HCT116 (cell line): ENCODE data around the gene SOX9.

Source experiments
- CEBPB ChIP-seq: IDR thresholded peaks from 2 replicates; pipeline ENCODE4 v1.6.1; 2012; ENCODE audit warnings: low read depth
- EZH2 ChIP-seq: fragments of 200-600 bp; sonication (generic); IDR thresholded peaks from 2 replicates; pipeline ENCODE4 v1.6.1; 2017; ENCODE audit warnings: antibody characterized with exemption, mixed run types
- EZH2phosphoT487 ChIP-seq: fragments of 200-600 bp; IDR thresholded peaks from 2 replicates; pipeline ENCODE4 v1.6.1; 2018; ENCODE audit warnings: antibody characterized with exemption, borderline replicate concordance
- POLR2A ChIP-seq: IDR thresholded peaks from 2 replicates; pipeline ENCODE4 v1.7.0; 2011; ENCODE audit warnings: borderline replicate concordance; ENCODE audit not compliant: insufficient read depth, insufficient read length; ENCODE audit errors: extremely low read depth
- POLR2AphosphoS5 ChIP-seq: IDR thresholded peaks from 2 replicates; pipeline ENCODE4 v1.6.1; 2011; ENCODE audit warnings: mild to moderate bottlenecking, low read depth, low read length, moderate library complexity
- SIN3A ChIP-seq: IDR thresholded peaks from 2 replicates; pipeline ENCODE4 v1.6.1; 2012; ENCODE audit warnings: low read depth
- TF ChIP-seq, protein P1 (sequence below), 3 experiments: fragments of 200-600 bp in 1 of 3; sonication (generic) in 1 of 3; IDR thresholded peaks in 2 of 3; conservative IDR thresholded peaks in 1 of 3; 2 replicates each; pipeline ENCODE4 v1.5.1; 2012 to 2017; ENCODE audit warnings: low read depth in 2 of 3, low read length in 2 of 3, antibody characterized with exemption in 1 of 3, borderline replicate concordance in 1 of 3, control low read depth in 1 of 3, mild to moderate bottlenecking in 1 of 3, mixed read lengths in 1 of 3, mixed run types in 1 of 3, moderate library complexity in 1 of 3; ENCODE audit not compliant: insufficient read depth in 1 of 3
- TF ChIP-seq, protein P2 (sequence below): IDR thresholded peaks from 2 replicates; pipeline ENCODE4 v1.6.1; 2011; ENCODE audit warnings: mild to moderate bottlenecking, low read length, moderate library complexity; ENCODE audit not compliant: insufficient replicate concordance; ENCODE audit errors: extremely low read depth

DNA sequence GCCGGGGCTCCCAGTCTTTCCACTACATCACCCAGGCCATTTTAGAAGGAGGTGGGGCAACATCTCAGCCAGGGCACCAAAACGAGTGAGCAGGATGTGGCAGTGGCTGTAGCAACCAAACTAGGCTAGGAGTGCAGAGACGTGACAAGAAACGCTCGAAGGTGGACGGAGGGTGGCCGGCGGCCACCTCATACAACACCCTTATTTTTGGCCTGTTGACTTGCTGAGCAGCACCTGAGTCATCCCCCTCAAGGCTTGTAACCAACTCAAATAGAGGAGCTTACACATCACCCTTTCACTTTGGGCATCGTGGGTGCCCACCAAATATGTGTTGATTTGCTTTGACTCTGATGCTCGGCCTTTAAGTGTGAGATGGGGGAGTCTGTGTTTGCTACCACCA is 23.7 kb upstream of the SOX9 start:
- TF ChIP-seq, protein P1, sequence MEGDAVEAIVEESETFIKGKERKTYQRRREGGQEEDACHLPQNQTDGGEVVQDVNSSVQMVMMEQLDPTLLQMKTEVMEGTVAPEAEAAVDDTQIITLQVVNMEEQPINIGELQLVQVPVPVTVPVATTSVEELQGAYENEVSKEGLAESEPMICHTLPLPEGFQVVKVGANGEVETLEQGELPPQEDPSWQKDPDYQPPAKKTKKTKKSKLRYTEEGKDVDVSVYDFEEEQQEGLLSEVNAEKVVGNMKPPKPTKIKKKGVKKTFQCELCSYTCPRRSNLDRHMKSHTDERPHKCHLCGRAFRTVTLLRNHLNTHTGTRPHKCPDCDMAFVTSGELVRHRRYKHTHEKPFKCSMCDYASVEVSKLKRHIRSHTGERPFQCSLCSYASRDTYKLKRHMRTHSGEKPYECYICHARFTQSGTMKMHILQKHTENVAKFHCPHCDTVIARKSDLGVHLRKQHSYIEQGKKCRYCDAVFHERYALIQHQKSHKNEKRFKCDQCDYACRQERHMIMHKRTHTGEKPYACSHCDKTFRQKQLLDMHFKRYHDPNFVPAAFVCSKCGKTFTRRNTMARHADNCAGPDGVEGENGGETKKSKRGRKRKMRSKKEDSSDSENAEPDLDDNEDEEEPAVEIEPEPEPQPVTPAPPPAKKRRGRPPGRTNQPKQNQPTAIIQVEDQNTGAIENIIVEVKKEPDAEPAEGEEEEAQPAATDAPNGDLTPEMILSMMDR (IDR thresholded peaks at IDR 0.05 in 2 of 3, conservative IDR thresholded peaks at IDR 0.05 in 1 of 3; ENCODE audit: borderline replicate concordance in 1 of 3, insufficient read depth in 1 of 3, low read depth in 2 of 3, low read length in 2 of 3) = no peak
- no peak for TF ChIP-seq EZH2
- no peak for TF ChIP-seq POLR2AphosphoS5
- TF ChIP-seq POLR2A = no peak
- no peak for TF ChIP-seq CEBPB
- TF ChIP-seq, protein P2, sequence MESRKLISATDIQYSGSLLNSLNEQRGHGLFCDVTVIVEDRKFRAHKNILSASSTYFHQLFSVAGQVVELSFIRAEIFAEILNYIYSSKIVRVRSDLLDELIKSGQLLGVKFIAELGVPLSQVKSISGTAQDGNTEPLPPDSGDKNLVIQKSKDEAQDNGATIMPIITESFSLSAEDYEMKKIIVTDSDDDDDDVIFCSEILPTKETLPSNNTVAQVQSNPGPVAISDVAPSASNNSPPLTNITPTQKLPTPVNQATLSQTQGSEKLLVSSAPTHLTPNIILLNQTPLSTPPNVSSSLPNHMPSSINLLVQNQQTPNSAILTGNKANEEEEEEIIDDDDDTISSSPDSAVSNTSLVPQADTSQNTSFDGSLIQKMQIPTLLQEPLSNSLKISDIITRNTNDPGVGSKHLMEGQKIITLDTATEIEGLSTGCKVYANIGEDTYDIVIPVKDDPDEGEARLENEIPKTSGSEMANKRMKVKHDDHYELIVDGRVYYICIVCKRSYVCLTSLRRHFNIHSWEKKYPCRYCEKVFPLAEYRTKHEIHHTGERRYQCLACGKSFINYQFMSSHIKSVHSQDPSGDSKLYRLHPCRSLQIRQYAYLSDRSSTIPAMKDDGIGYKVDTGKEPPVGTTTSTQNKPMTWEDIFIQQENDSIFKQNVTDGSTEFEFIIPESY = no peak
- no peak for TF ChIP-seq EZH2phosphoT487
- TF ChIP-seq SIN3A = no peak
